ENCODE results near the gene ST3GAL3.

DNA sequence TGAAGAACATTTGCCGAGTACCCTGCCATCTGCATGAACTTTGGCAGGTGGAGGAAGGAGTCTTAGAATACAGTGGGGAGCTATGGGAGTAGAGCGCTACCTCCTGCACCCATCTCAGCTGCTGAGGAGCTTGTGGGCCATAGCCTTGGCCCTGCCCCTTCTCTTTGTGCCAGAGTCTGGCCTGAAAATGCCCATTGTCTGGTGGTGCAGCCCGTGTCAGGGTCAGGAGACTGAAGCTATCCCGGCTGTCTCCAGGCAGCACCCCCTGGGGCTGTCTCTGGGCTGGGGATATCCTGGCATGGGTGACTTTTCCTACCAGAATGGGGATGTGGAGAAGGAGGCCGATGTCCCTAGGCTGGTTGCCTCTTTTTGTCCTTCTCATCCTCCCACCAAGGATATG, 246.7 kb downstream of the ST3GAL3 start:
- no peak for TF ChIP-seq EZH2 (IDR thresholded peaks at IDR 0.05; ENCODE audit: low read length, missing control alignments)
- TF ChIP-seq, protein P1, sequence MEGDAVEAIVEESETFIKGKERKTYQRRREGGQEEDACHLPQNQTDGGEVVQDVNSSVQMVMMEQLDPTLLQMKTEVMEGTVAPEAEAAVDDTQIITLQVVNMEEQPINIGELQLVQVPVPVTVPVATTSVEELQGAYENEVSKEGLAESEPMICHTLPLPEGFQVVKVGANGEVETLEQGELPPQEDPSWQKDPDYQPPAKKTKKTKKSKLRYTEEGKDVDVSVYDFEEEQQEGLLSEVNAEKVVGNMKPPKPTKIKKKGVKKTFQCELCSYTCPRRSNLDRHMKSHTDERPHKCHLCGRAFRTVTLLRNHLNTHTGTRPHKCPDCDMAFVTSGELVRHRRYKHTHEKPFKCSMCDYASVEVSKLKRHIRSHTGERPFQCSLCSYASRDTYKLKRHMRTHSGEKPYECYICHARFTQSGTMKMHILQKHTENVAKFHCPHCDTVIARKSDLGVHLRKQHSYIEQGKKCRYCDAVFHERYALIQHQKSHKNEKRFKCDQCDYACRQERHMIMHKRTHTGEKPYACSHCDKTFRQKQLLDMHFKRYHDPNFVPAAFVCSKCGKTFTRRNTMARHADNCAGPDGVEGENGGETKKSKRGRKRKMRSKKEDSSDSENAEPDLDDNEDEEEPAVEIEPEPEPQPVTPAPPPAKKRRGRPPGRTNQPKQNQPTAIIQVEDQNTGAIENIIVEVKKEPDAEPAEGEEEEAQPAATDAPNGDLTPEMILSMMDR (conservative IDR thresholded peaks at IDR 0.05 in 1 of 2, IDR thresholded peaks at IDR 0.05 in 1 of 2; ENCODE audit: low read depth in 1 of 2, low read length in 2 of 2) = no peak
